KBM-7 (cell line): ENCODE measurements around the gene NR4A3.
"Not testable (repeated sequence)": the region's sequence is repeated elsewhere in the genome, so short reads cannot be mapped to it uniquely, and the experiment has no call there.

Experiments
- DNase-seq: peaks from one replicate; pipeline ENCODE4 v3.0.0-alpha.2; 2015
- in situ Hi-C: fragments of 300-500 bp; cut with MboI; formaldehyde crosslinking; loops from 2 replicates; pipeline ENCODE4 v1.14.3; 2020; ENCODE audit warnings: low sequenced_read_pairs, low pct_unique_long_range_greater_than_20kb, mixed read lengths

Gene NR4A3

GRCh38 chr9:99828417-99829176, 6.9 kb downstream of the NR4A3 start:
- DNase-seq = no peak
- in situ Hi-C loops = no loop called here

- in situ Hi-C loops = no loop called here
These were observed 10.3 kb downstream of the NR4A3 start for GRCh38 chr9:99831857-99832557.

GRCh38 chr9:99832558-99832864, 10.8 kb downstream of the NR4A3 start:
- no peak for DNase-seq
- in situ Hi-C loops = no loop called here

More at GRCh38 chr9:99831857-99832557, 10.3 kb downstream of the NR4A3 start:
- DNase-seq = no peak

- in situ Hi-C loops = no loop called here
- DNase-seq = no peak
These were observed 12.1 kb downstream of the NR4A3 start for GRCh38 chr9:99833735-99834134.

GRCh38 chr9:99834474-99834873, 12.8 kb downstream of the NR4A3 start:
- no peak for DNase-seq
- in situ Hi-C loops = no loop called here

- in situ Hi-C loops = no loop called here
- DNase-seq = no peak
These were observed 13.5 kb downstream of the NR4A3 start for GRCh38 chr9:99835142-99835541.

- no peak for DNase-seq
- in situ Hi-C loops = no loop called here
These were observed 13.9 kb downstream of the NR4A3 start for GRCh38 chr9:99835581-99835980.

- DNase-seq = no peak
These were observed 18.4 kb downstream of the NR4A3 start for GRCh38 chr9:99840072-99840471.

GRCh38 chr9:99845063-99845462, 23.4 kb downstream of the NR4A3 start:
- in situ Hi-C loops = no loop called here
- no peak for DNase-seq

More at GRCh38 chr9:99840072-99840471, 18.4 kb downstream of the NR4A3 start:
- in situ Hi-C loops = no loop called here

GRCh38 chr9:99848447-99848846, 26.8 kb downstream of the NR4A3 start:
- no peak for DNase-seq
- in situ Hi-C loops = no loop called here

- in situ Hi-C loops = no loop called here
- no peak for DNase-seq
These were observed 29.2 kb downstream of the NR4A3 start for GRCh38 chr9:99850736-99851499.

GRCh38 chr9:99851500-99851822, 29.8 kb downstream of the NR4A3 start:
- no peak for DNase-seq
- in situ Hi-C loops = no loop called here

GRCh38 chr9:99852617-99853016, 30.9 kb downstream of the NR4A3 start:
- DNase-seq = no peak
- in situ Hi-C loops = no loop called here

- no peak for DNase-seq
- in situ Hi-C loops = no loop called here
These were observed 33.9 kb downstream of the NR4A3 start for GRCh38 chr9:99855467-99856176.

- in situ Hi-C loops, DNase-seq: not testable (repeated sequence)
These were observed 35.9 kb downstream of the NR4A3 start for GRCh38 chr9:99857576-99857975.

- DNase-seq = no peak
- in situ Hi-C loops = no loop called here
These were observed 36.4 kb downstream of the NR4A3 start for GRCh38 chr9:99858087-99858486.

- in situ Hi-C loops = no loop called here
- DNase-seq = no peak
These were observed 37.7 kb downstream of the NR4A3 start for GRCh38 chr9:99859243-99859980.

- DNase-seq = no peak
- in situ Hi-C loops = no loop called here
These were observed 38.6 kb downstream of the NR4A3 start for GRCh38 chr9:99860266-99860665.

- DNase-seq = no peak
- in situ Hi-C loops = no loop called here
These were observed 42.3 kb downstream of the NR4A3 start for GRCh38 chr9:99863955-99864354.
